Activated naive CD4-positive, alpha-beta T cell treated with anti-CD3 and anti-CD28 coated beads, Interleukin-2, amount 50 U/mL, for 24 hours (primary cell): ENCODE results near the gene WDR88.
"Not testable (repeated sequence)": the region's sequence is repeated elsewhere in the genome, so short reads cannot be mapped to it uniquely, and the experiment has no call there.

Experiments used
- H3K27ac Mint-ChIP-seq: one replicate; pipeline ENCODE4 v1.8.0; 2021; ENCODE audit warnings: mild to moderate bottlenecking, mixed read lengths
- H3K27me3 Mint-ChIP-seq: one replicate; pipeline ENCODE4 v1.8.0; 2021; ENCODE audit warnings: mixed read lengths
- H3K36me3 Mint-ChIP-seq: one replicate; pipeline ENCODE4 v1.8.0; 2021; ENCODE audit warnings: mixed read lengths
- H3K4me1 Mint-ChIP-seq: one replicate; pipeline ENCODE4 v1.8.0; 2021; ENCODE audit warnings: mixed read lengths
- H3K4me3 Mint-ChIP-seq: one replicate; pipeline ENCODE4 v1.8.0; 2021; ENCODE audit warnings: mild to moderate bottlenecking, mixed read lengths
- H3K9me3 Mint-ChIP-seq: one replicate; pipeline ENCODE4 v1.8.0; 2021; ENCODE audit warnings: mixed read lengths

Gene WDR88

GRCh38 chr19:33207903-33208302, 76.0 kb downstream of the WDR88 start:
- Mint-ChIP-seq H3K27ac (no peak overlapping the region), H3K4me1 (no peaks in the 10 kb centered on the region), H3K27me3 (no peaks in the 10 kb centered on the region), H3K4me3 (no peak overlapping the region), H3K9me3 (no peaks in the 10 kb centered on the region), H3K36me3 (no peaks in the 10 kb centered on the region)

- Mint-ChIP-seq H3K27me3 (no peaks in the 10 kb centered on the region), H3K27ac (no peak overlapping the region), H3K9me3 (no peaks in the 10 kb centered on the region), H3K4me3 (no peak overlapping the region), H3K36me3 (no peaks in the 10 kb centered on the region), H3K4me1 (no peaks in the 10 kb centered on the region)
Measured at GRCh38 chr19:33208371-33208895, 76.5 kb downstream of the WDR88 start.

- no peak overlapping the region for H3K27ac Mint-ChIP-seq
- no peak overlapping the region for H3K4me3 Mint-ChIP-seq
- no peaks in the 10 kb centered on the region for H3K36me3 Mint-ChIP-seq
- no peaks in the 10 kb centered on the region for H3K9me3 Mint-ChIP-seq
- no peaks in the 10 kb centered on the region for H3K27me3 Mint-ChIP-seq
- no peaks in the 10 kb centered on the region for H3K4me1 Mint-ChIP-seq
Measured at GRCh38 chr19:33208904-33209849, 77.3 kb downstream of the WDR88 start.

- H3K27me3 Mint-ChIP-seq, H3K27ac Mint-ChIP-seq, H3K4me1 Mint-ChIP-seq, H3K9me3 Mint-ChIP-seq, H3K4me3 Mint-ChIP-seq, H3K36me3 Mint-ChIP-seq: not testable (repeated sequence)
Measured at GRCh38 chr19:33209850-33210230, 77.9 kb downstream of the WDR88 start.

GRCh38 chr19:33210266-33210940, 78.5 kb downstream of the WDR88 start:
- H3K4me3 Mint-ChIP-seq, result no peak overlapping the region
- H3K4me1 Mint-ChIP-seq, result no peaks in the 10 kb centered on the region
- no peak overlapping the region for H3K27ac Mint-ChIP-seq

GRCh38 chr19:33211794-33212435, 80.0 kb downstream of the WDR88 start:
- Mint-ChIP-seq H3K4me3 (no peak overlapping the region), H3K27me3 (no peaks in the 10 kb centered on the region), H3K27ac (no peak overlapping the region), H3K9me3 (no peaks in the 10 kb centered on the region), H3K36me3 (no peaks in the 10 kb centered on the region), H3K4me1 (no peaks in the 10 kb centered on the region)

More at GRCh38 chr19:33210266-33210940, 78.5 kb downstream of the WDR88 start:
- Mint-ChIP-seq H3K36me3 (no peaks in the 10 kb centered on the region), H3K27me3 (no peaks in the 10 kb centered on the region), H3K9me3 (no peaks in the 10 kb centered on the region)

GRCh38 chr19:33212436-33213172, 80.7 kb downstream of the WDR88 start:
- no peaks in the 10 kb centered on the region for H3K27me3 Mint-ChIP-seq
- no peaks in the 10 kb centered on the region for H3K36me3 Mint-ChIP-seq
- no peak overlapping the region for H3K4me3 Mint-ChIP-seq
- no peaks in the 10 kb centered on the region for H3K9me3 Mint-ChIP-seq
- H3K27ac Mint-ChIP-seq, result no peak overlapping the region
- H3K4me1 Mint-ChIP-seq, result no peaks in the 10 kb centered on the region

- H3K9me3 Mint-ChIP-seq, result no peaks in the 10 kb centered on the region
- no peaks in the 10 kb centered on the region for H3K27me3 Mint-ChIP-seq
- H3K36me3 Mint-ChIP-seq, result no peaks in the 10 kb centered on the region
- no peak overlapping the region for H3K4me3 Mint-ChIP-seq
- H3K4me1 Mint-ChIP-seq, result no peaks in the 10 kb centered on the region
- no peak overlapping the region for H3K27ac Mint-ChIP-seq
Measured at GRCh38 chr19:33214596-33214995, 82.7 kb downstream of the WDR88 start.

GRCh38 chr19:33215438-33216197, 83.7 kb downstream of the WDR88 start:
- no peaks in the 10 kb centered on the region for H3K4me1 Mint-ChIP-seq
- H3K27me3 Mint-ChIP-seq, result no peaks in the 10 kb centered on the region
- no peaks in the 10 kb centered on the region for H3K9me3 Mint-ChIP-seq
- H3K27ac Mint-ChIP-seq, result no peak overlapping the region
- no peak overlapping the region for H3K4me3 Mint-ChIP-seq
- H3K36me3 Mint-ChIP-seq, result no peaks in the 10 kb centered on the region

GRCh38 chr19:33216198-33216830, 84.4 kb downstream of the WDR88 start:
- Mint-ChIP-seq H3K4me3 (no peak overlapping the region), H3K27ac (no peak overlapping the region), H3K9me3 (no peaks in the 10 kb centered on the region)

GRCh38 chr19:33217881-33218280, 86.0 kb downstream of the WDR88 start:
- no peak overlapping the region for H3K27ac Mint-ChIP-seq
- peaks cover 4% of the 10 kb centered on the region for H3K27me3 Mint-ChIP-seq
- no peak overlapping the region for H3K4me3 Mint-ChIP-seq
- H3K9me3 Mint-ChIP-seq, result no peaks in the 10 kb centered on the region
- no peaks in the 10 kb centered on the region for H3K4me1 Mint-ChIP-seq
- no peaks in the 10 kb centered on the region for H3K36me3 Mint-ChIP-seq

More at GRCh38 chr19:33216198-33216830, 84.4 kb downstream of the WDR88 start:
- Mint-ChIP-seq H3K36me3 (no peaks in the 10 kb centered on the region), H3K4me1 (no peaks in the 10 kb centered on the region), H3K27me3 (peaks cover 1% of the 10 kb centered on the region)

GRCh38 chr19:33219261-33219815, 87.4 kb downstream of the WDR88 start:
- Mint-ChIP-seq H3K4me3 (no peak overlapping the region), H3K27ac (no peak overlapping the region), H3K4me1 (no peaks in the 10 kb centered on the region), H3K27me3 (peaks cover 8% of the 10 kb centered on the region), H3K36me3 (no peaks in the 10 kb centered on the region), H3K9me3 (no peaks in the 10 kb centered on the region)

GRCh38 chr19:33220115-33220514, 88.2 kb downstream of the WDR88 start:
- H3K27ac Mint-ChIP-seq, result no peak overlapping the region
- no peaks in the 10 kb centered on the region for H3K36me3 Mint-ChIP-seq
- no peaks in the 10 kb centered on the region for H3K9me3 Mint-ChIP-seq
- no peak overlapping the region for H3K4me3 Mint-ChIP-seq
- peaks cover 3% of the 10 kb centered on the region for H3K4me1 Mint-ChIP-seq
- peaks cover 11% of the 10 kb centered on the region for H3K27me3 Mint-ChIP-seq

GRCh38 chr19:33220735-33221134, 88.8 kb downstream of the WDR88 start:
- peaks cover 3% of the 10 kb centered on the region for H3K4me1 Mint-ChIP-seq
- no peaks in the 10 kb centered on the region for H3K36me3 Mint-ChIP-seq
- no peak overlapping the region for H3K4me3 Mint-ChIP-seq
- no peak overlapping the region for H3K27ac Mint-ChIP-seq
- H3K9me3 Mint-ChIP-seq, result no peaks in the 10 kb centered on the region
- peaks cover 12% of the 10 kb centered on the region for H3K27me3 Mint-ChIP-seq
